Dermis microvascular lymphatic vessel endothelial cell (primary cell): ENCODE data around the gene MEP1B. TPM values are rescaled to one million over a fixed set of nuclear protein-coding genes. Genes with fewer than 3 reads are reported as not detected.

Experiments
- DNase-seq, 2 donors: peaks; one replicate each; pipeline versions ENCODE4 v3.0.0 to v3.0.0-alpha.2; 2010; ENCODE audit warnings: low read depth in 2 of 2
- total RNA-seq: library from RNA; depleted of rRNA; stranded (reverse); fragments of >200 nt; gene quantifications from 2 replicates; pipeline ENCODE4 v1.2.1, GENCODE V29; 2014

The MEP1B gene
- total RNA-seq, 1 donor from 2014 or later: not detected

- no peak for DNase-seq
These were observed 74.6 kb downstream of the MEP1B start for GRCh38 chr18:32264401-32264800.

- DNase-seq: no peak
These were observed 77.6 kb downstream of the MEP1B start for GRCh38 chr18:32267463-32267862.

Other genes starting within 250 kb of the MEP1B start
- gene TRAPPC8, start 246.9 kb upstream of the MEP1B start, total RNA-seq: 57.9 and 58.5 TPM in 2 replicates
- 4.4 and 4.5 TPM in 2 replicates for gene RNF125, start 171.2 kb upstream of the MEP1B start, total RNA-seq
- 38.6 and 38.9 TPM in 2 replicates for gene RNF138, start 98.2 kb upstream of the MEP1B start, total RNA-seq